Mononuclear cell (primary cell): ENCODE results near the gene GATA1. TPM values are rescaled to one million over a fixed set of nuclear protein-coding genes. Genes with fewer than 3 reads are reported as not detected.
A peak's percentile ranks its signal among the peaks of the same experiment; 100 is the strongest.

Experiments
- H3K27me3 ChIP-seq: 2 replicates; pipeline ENCODE4 v1.6.0; 2011; ENCODE audit warnings: low read length, control low read depth; ENCODE audit not compliant: insufficient read depth
- H3K4me1 ChIP-seq: 2 replicates; pipeline ENCODE4 v1.5.1; 2011; ENCODE audit warnings: mild to moderate bottlenecking, low read length, control low read depth; ENCODE audit not compliant: insufficient read depth
- H3K4me3 ChIP-seq: 2 replicates; pipeline ENCODE4 v1.5.1; 2011; ENCODE audit warnings: mild to moderate bottlenecking, low read length, moderate library complexity
- H3K9me3 ChIP-seq: 2 replicates; pipeline ENCODE4 v1.5.1; 2011; ENCODE audit warnings: low read depth, mild to moderate bottlenecking, control low read depth, low read length
- total RNA-seq: library from RNA; depleted of rRNA; stranded (reverse); fragments of >200 nt; gene quantifications from one replicate; pipeline ENCODE4 v1.2.3, GENCODE V29; 2012

Gene GATA1
- total RNA-seq, 1 donor, result 1.6 TPM

DNA sequence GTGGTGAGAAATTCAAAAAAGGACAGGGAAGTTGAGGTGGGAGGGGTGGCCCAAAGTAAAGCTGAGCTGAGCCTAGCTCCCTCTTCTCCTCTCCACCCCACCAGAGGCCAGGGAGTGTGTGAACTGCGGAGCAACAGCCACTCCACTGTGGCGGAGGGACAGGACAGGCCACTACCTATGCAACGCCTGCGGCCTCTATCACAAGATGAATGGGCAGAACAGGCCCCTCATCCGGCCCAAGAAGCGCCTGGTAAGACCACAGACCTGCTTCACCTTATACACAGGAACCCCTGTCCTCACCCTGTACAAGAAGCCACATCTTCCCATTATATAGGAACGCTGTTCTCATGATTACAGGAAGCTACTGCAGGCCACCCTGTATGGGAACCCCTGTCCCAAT lies 5.8 kb downstream of the GATA1 start:
- no peaks in the 10 kb centered on the region for H3K27me3 ChIP-seq
- H3K9me3 ChIP-seq, result no peaks in the 10 kb centered on the region
- no peaks in the 10 kb centered on the region for H3K4me1 ChIP-seq
- no peak overlapping the region for H3K4me3 ChIP-seq

DNA sequence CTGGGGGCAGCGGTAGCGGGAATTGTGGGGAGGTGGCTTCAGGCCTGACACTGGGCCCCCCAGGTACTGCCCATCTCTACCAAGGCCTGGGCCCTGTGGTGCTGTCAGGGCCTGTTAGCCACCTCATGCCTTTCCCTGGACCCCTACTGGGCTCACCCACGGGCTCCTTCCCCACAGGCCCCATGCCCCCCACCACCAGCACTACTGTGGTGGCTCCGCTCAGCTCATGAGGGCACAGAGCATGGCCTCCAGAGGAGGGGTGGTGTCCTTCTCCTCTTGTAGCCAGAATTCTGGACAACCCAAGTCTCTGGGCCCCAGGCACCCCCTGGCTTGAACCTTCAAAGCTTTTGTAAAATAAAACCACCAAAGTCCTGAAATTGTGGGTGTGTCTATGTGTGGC lies 7.5 kb downstream of the GATA1 start:
- Histone ChIP-seq H3K4me1 (no peaks in the 10 kb centered on the region), H3K4me3 (no peak overlapping the region), H3K27me3 (no peaks in the 10 kb centered on the region), H3K9me3 (no peaks in the 10 kb centered on the region)

DNA sequence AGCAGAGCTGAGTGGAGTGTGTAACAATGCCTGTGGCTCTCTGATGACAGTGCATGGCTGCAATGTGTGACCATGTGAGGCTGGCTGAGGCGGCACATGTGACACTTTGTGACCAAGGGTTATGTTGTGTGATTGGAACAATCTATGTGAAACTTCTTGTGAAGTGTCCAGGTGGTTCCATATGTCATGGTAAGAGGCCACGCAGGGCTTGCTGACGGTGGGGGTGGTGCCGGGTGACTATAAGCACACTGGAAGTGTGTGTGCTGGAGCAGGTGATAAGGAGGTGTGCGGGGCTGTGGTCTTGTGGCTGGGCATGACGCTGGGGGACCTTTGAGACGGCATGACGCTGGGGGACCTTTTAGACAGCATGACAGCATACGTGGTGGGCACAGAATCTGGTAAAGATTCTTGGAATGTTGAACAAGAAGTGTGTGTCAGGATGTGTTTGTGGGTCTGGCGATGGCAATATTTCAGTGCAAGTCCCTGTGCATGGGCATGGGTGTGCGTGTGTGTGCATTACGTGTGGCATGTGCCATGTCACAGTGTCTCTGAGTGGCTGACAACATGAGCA lies 8.0 kb downstream of the GATA1 start:
- Histone ChIP-seq H3K9me3 (no peaks in the 10 kb centered on the region), H3K4me3 (no peak overlapping the region), H3K4me1 (no peaks in the 10 kb centered on the region), H3K27me3 (no peaks in the 10 kb centered on the region)

DNA sequence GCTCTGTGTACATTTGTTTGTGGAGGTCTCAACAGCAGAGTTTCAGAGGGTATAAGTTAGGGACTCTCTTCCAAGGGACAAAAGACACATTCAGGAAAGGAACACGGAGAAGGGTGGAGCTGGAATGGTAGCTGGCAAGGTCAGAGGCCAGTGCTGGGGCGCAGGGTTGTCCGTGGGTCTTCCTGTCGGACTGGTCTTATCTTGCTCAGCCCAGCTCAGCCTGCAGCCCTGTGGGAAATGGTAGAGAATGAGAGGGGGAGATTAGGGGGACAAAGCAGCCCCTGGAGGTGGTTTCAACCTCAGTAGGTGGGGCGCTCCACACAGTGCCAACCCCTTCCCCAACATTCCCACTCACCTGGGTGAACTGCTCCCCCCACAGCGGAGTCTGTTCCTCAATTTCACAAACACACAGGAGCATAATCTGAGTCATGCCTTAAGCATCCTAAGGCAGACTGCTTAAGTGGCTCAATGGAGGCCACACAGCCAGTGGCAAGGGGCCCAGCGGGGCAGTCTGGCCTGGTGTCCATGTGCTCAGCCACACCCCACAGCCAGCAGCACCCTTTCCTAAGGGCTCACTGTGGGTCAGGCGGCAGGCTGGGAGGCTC lies 8.6 kb downstream of the GATA1 start:
- H3K9me3 ChIP-seq, result no peaks in the 10 kb centered on the region
- H3K4me1 ChIP-seq, result no peaks in the 10 kb centered on the region
- no peak overlapping the region for H3K4me3 ChIP-seq

DNA sequence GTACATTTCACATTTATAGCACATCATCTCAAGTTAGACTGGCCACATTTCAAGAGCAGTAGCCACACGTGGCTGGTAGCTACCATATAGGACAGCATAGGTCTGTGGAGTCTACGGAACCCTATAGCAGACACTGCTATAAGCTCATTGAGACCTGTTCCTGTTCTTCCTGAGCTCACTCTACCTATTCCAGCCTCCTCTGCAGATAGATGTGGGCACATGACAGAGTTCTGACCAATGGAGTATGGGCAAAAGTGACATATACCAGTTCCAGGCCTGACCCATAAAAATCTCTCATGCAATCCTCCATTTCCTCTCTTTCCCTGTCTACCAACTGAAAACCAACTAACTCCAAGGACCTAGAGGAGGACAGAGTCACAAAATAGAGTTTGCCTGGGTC lies 11.9 kb downstream of the GATA1 start:
- H3K9me3 ChIP-seq, result no peaks in the 10 kb centered on the region
- H3K4me1 ChIP-seq, result peaks cover 15% of the 10 kb centered on the region
- H3K4me3 ChIP-seq, result no peak overlapping the region
- H3K27me3 ChIP-seq, result no peaks in the 10 kb centered on the region

More for the DNA sequence above, 8.6 kb downstream of the GATA1 start:
- no peaks in the 10 kb centered on the region for H3K27me3 ChIP-seq

DNA sequence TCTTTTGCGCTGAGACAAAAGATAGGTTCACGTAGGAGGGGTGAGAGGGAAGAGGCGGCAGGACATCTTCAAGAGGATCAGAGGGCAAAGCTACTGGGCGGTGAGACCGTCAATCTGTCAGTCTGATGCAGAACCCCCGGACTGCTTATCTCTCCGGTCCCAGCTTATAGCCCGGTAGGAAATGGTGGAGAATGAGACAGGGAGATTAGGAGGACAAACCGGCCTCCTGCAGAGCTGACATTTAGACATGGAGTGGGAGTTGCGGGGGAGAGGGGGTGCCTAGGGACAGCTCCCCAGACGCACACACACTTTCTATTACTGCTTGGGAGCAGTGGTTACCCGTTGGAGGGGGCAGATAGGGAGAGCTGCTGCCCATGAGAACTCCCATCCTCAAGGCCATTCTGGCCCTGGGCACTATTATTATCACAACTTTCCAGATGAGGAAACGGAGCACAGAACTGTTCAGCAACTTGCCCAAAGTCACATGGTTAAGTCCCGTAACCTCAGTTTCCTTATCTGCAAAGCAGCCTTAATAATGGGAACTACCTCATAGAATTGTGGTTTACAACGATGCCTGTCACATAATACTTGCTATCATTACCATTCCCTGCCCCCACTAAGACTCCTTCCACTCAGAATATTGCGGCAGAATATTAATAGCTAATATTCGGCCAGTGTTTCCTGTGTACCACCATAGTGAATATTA lies 14.3 kb downstream of the GATA1 start:
- Histone ChIP-seq H3K4me1 (peaks cover 15% of the 10 kb centered on the region), H3K27me3 (no peaks in the 10 kb centered on the region), H3K9me3 (no peaks in the 10 kb centered on the region), H3K4me3 (peak overlapping the region; percentile 70)

DNA sequence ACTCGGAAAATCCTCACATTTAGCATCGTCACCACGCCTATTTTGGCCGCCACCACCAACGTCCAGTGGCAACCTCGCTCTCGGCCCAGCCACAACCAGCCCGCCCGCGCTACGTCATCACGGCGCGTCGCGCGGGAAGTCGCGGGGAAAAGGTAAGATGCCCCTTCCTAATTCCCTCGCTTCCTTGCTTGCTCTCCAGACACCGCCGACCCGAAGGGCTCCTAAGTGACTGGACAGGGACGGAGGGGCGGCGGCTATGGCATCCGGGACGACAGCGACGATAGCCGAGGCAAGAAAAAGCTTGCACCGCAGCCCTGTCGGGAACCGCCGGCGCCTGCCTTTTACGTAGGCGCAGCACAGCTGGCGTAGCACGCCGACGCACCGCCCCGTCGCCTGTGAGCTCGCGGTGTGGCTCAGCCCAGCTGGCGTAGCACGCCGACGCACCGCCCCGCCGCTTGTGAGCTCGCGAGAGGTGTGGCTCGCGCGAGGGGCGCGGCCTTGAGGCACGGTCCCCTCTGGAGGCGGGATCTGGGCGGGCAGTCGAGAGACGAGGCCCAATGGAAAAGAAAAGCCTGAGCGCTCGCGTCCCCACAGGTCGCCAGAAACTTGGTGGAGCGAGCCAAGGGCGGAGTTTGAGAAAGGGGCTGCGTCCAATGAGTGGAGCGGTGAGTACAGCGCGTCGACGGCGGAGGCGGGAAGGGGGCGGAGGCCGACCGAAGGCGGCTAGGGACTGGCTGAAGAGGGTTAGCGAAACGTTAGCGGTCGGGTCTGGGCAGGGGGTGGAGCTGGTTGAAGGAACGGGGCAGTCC lies 15.1 kb downstream of the GATA1 start, which contains the start of gene HDAC6:
Gene HDAC6, plus strand, starts transcription at position 788 of the 809 bp plus-strand sequence. CDS start 626 bp downstream, outside the sequence.
- Histone ChIP-seq H3K9me3 (no peaks in the 10 kb centered on the region), H3K27me3 (no peaks in the 10 kb centered on the region), H3K4me1 (peaks cover 15% of the 10 kb centered on the region), H3K4me3 (peak within 1 kb of the TSS; percentile 70)

DNA sequence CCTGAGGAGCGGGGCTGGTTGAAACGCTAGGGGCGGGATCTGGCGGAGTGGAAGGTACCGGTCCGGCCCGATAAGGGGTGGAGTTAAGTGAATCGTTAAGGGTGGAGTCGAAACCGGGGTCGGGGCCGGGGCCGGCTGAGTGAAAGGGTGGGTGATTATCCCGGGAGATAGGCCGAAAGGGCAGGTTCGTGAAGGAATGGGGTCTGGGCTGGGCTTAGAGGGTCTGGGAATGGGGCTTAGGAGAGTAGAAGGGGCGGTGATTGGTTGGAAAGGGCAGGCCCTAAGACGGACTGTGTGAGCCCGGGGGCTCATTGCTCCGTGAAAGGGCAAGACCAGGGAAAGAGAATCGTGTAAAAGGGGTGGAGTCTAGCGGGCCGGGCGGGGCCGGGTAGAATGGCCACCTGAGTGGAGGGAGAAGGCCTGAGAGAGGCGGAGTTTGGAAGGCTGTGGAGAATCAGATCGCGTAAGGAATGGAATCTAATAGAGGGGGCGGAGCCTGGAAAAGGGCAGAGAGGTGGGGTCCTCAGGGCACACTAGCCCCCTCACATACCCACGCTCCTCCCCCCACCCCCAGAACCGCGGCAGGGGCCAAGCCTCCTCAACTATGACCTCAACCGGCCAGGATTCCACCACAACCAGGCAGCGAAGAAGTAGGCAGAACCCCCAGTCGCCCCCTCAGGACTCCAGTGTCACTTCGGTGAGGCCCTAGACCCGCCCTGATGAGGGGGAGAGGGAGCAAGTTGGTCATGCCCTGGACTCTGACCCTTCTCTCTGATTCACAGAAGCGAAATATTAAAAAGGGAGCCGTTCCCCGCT lies 15.9 kb downstream of the GATA1 start:
- Histone ChIP-seq H3K4me3 (peak overlapping the region; percentile 58), H3K27me3 (no peaks in the 10 kb centered on the region), H3K9me3 (no peaks in the 10 kb centered on the region), H3K4me1 (peaks cover 15% of the 10 kb centered on the region)

DNA sequence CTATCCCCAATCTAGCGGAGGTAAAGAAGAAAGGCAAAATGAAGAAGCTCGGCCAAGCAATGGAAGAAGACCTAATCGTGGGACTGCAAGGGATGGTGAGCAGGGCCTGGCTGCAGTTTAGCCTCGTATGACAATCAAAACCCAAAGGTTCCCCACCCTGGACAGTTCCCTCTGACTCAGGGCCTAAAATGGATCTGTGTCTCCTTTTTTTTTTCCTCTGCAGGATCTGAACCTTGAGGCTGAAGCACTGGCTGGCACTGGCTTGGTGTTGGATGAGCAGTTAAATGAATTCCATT lies 16.5 kb downstream of the GATA1 start:
- Histone ChIP-seq H3K4me3 (peak overlapping the region; percentile 58), H3K27me3 (no peaks in the 10 kb centered on the region), H3K4me1 (peaks cover 15% of the 10 kb centered on the region), H3K9me3 (no peaks in the 10 kb centered on the region)

DNA sequence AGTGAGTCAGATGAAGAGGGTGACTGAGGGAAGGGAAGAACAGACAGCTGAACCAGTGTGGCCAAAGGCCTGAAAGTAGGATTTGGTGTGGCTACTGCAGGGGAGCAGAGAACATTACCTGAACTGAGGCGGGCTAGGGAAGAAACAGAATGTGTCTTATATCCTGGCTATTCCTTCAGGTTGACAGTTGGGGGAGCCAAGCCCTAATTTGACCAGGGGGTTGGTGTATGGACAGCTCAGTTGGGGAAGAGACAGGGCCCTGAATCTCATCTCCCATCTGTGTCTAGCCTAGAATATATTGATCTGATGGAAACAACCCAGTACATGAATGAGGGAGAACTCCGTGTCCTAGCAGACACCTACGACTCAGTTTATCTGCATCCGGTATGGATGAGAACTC lies 19.7 kb downstream of the GATA1 start:
- Histone ChIP-seq H3K4me1 (peaks cover 7% of the 10 kb centered on the region), H3K9me3 (no peaks in the 10 kb centered on the region), H3K4me3 (no peak overlapping the region), H3K27me3 (no peaks in the 10 kb centered on the region)

DNA sequence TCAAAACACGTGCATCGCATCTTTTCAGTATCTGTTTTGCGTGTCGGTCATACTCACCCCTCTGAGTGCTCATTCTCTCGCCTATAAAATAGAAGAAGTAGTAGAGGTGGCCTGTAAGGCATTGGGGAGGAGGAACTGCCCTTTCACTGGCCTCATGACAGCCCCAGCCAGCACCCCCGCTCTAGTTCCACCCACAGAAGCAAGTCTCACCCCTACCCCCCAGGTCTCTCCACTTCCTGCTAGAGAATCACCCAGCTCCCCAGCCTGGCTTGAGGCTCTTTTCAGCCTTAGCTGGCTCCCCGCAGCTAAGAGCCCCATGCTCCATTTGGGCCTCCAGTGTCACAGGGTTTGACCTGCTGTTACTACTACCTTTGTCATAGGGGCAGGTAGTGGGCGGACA lies 27.3 kb downstream of the GATA1 start:
- Histone ChIP-seq H3K4me3 (no peak overlapping the region), H3K9me3 (no peaks in the 10 kb centered on the region), H3K27me3 (no peaks in the 10 kb centered on the region), H3K4me1 (no peaks in the 10 kb centered on the region)

DNA sequence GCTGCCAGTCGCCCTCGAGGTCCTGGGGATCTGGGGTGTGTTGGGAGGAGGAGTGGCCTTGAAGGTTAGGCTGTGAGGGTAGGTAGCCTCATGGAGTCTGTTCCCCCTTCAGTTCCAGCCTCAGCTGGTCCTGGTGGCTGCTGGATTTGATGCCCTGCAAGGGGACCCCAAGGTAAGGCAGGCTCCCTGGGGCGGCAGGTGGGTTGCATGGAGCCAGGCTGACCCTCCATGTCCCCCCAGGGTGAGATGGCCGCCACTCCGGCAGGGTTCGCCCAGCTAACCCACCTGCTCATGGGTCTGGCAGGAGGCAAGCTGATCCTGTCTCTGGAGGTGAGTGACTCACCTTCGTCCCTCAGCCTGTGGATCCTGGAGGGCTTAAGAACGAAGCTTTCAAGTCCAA lies 28.3 kb downstream of the GATA1 start:
- Histone ChIP-seq H3K4me3 (no peak overlapping the region), H3K9me3 (no peaks in the 10 kb centered on the region), H3K4me1 (no peaks in the 10 kb centered on the region), H3K27me3 (no peaks in the 10 kb centered on the region)

DNA sequence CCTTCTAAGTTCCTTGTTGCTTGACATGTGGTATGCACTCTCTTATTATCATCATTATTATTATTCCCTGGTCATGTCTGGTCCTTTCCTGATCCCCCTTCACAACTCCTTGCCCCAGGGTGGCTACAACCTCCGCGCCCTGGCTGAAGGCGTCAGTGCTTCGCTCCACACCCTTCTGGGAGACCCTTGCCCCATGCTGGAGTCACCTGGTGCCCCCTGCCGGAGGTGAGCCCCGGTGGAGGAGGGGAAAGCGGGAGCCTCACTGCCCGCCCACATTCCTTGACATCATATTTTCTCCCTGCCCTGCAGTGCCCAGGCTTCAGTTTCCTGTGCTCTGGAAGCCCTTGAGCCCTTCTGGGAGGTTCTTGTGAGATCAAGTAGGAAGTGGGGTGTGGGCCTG lies 28.9 kb downstream of the GATA1 start:
- no peaks in the 10 kb centered on the region for H3K27me3 ChIP-seq
- H3K9me3 ChIP-seq, result no peaks in the 10 kb centered on the region
- H3K4me3 ChIP-seq, result no peak overlapping the region
- no peaks in the 10 kb centered on the region for H3K4me1 ChIP-seq

DNA sequence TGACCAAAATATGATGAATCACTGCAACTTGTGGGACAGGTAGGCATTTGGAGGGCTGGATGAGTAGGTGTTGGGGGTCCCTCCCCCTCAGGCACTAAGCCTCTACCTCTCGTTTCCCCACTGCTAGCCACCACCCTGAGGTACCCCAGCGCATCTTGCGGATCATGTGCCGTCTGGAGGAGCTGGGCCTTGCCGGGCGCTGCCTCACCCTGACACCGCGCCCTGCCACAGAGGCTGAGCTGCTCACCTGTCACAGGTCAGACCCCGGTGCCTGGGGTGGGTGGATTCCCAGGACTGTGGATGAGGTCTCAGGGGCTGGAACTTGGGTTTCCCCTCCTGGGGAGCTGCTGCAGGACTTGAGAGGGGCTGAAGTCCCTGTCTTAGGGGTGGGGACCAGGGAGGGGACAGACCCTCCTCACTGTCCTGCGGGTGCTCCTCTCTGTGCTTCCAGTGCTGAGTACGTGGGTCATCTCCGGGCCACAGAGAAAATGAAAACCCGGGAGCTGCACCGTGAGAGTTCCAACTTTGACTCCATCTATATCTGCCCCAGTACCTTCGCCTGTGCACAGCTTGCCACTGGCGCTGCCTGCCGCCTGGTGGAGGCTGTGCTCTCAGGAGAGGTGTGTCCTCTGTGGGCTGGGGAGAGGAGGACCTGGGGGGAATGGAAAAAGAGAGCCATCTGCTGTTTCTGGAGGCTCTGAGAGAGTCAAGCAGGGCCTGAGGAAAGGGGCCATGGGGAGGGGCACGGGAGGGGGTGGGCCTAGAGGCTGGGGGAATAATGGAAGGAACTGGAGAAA lies 29.8 kb downstream of the GATA1 start:
- Histone ChIP-seq H3K4me1 (no peaks in the 10 kb centered on the region), H3K9me3 (no peaks in the 10 kb centered on the region), H3K4me3 (no peak overlapping the region), H3K27me3 (no peaks in the 10 kb centered on the region)
